CD4-positive, alpha-beta memory T cell (primary cell): ENCODE measurements around the gene SLC6A1. TPM values are rescaled to one million over a fixed set of nuclear protein-coding genes. Genes with fewer than 3 reads are reported as not detected.

Experiments used
- CTCF ChIA-PET: fragments of 350-600 bp; sonication (Branson Sonifier 250); formaldehyde crosslinking; loops from one replicate; lab custom pipeline; 2021; ENCODE audit warnings: inconsistent platforms; ENCODE audit not compliant: partially characterized antibody; lab: Charles Lee
- POLR2A ChIA-PET: fragments of 350-600 bp; sonication (Branson Sonifier 250); formaldehyde crosslinking; loops from one replicate; lab custom pipeline; 2021; ENCODE audit not compliant: partially characterized antibody; lab: Charles Lee
- DNase-seq, 5 donors: peaks; one replicate each; pipeline versions ENCODE4 v3.0.0 to v3.0.0-alpha.2; 2020 to 2022; ENCODE audit warnings: mixed read lengths in 1 of 5
- H3K27ac ChIP-seq: one replicate; pipeline ENCODE4 v1.7.0; 2013; ENCODE audit warnings: low read depth, low read length
- H3K27me3 ChIP-seq: 2 replicates; pipeline ENCODE4 v1.7.0; 2013; ENCODE audit warnings: mild to moderate bottlenecking, low read length, moderate library complexity; ENCODE audit not compliant: insufficient read depth
- H3K36me3 ChIP-seq: 2 replicates; pipeline ENCODE4 v1.7.0; 2013; ENCODE audit warnings: mild to moderate bottlenecking, low read length, moderate library complexity; ENCODE audit not compliant: insufficient read depth
- H3K4me1 ChIP-seq: 2 replicates; pipeline ENCODE4 v1.7.0; 2013; ENCODE audit warnings: mild to moderate bottlenecking, low read length, moderate library complexity; ENCODE audit not compliant: insufficient read depth
- H3K4me3 ChIP-seq, 2 donors: one replicate each; pipeline ENCODE4 v1.7.0; 2013; ENCODE audit warnings: low read length in 2 of 2, mild to moderate bottlenecking in 1 of 2
- H3K9me3 ChIP-seq, 2 donors: one replicate each; pipeline ENCODE4 v1.7.0; 2013; ENCODE audit warnings: low read length in 2 of 2, control low read depth in 1 of 2; ENCODE audit not compliant: control insufficient read depth in 1 of 2
- H3K27ac Mint-ChIP-seq, 7 donors: one replicate each; pipeline ENCODE4 v1.8.0; 2020 to 2021; ENCODE audit warnings: mixed read lengths in 7 of 7, mild to moderate bottlenecking in 6 of 7, inconsistent platforms in 3 of 7, moderate library complexity in 3 of 7
- H3K27me3 Mint-ChIP-seq, 2 donors: one replicate each; pipeline ENCODE4 v1.8.0; 2020 to 2021; ENCODE audit warnings: mixed read lengths in 2 of 2
- H3K36me3 Mint-ChIP-seq, 2 donors: one replicate each; pipeline ENCODE4 v1.8.0; 2020 to 2021; ENCODE audit warnings: mixed read lengths in 2 of 2, inconsistent platforms in 1 of 2, mild to moderate bottlenecking in 1 of 2
- H3K4me1 Mint-ChIP-seq, 4 donors: one replicate each; pipeline ENCODE4 v1.8.0; 2020 to 2021; ENCODE audit warnings: mixed read lengths in 4 of 4, mild to moderate bottlenecking in 1 of 4
- H3K4me3 Mint-ChIP-seq, 8 donors: one replicate each; pipeline ENCODE4 v1.8.0; 2020 to 2021; ENCODE audit warnings: mixed read lengths in 8 of 8, mild to moderate bottlenecking in 7 of 8, moderate library complexity in 6 of 8, inconsistent platforms in 3 of 8
- H3K9me3 Mint-ChIP-seq, 8 donors: one replicate each; pipeline ENCODE4 v1.8.0; 2020 to 2021; ENCODE audit warnings: mixed read lengths in 8 of 8, mild to moderate bottlenecking in 5 of 8, inconsistent platforms in 3 of 8, moderate library complexity in 1 of 8
- intact Hi-C: fragments of 100-400 bp; cut with micrococcal nuclease; formaldehyde crosslinking; loops from one replicate; pipeline ENCODE4 v1.15.1; 2023
- polyA plus RNA-seq, 2 donors: library from polyadenylated mRNA; unstranded; fragments of 300-500 nt; fragmentation: Illumina TruSeq; gene quantifications; one replicate each; pipeline ENCODE4 v1.2.3, GENCODE V29; 2021
- total RNA-seq, 2 experiments: library from RNA; stranded (reverse); gene quantifications; one replicate each; pipeline ENCODE4 v1.2.3, GENCODE V29; 2021

The SLC6A1 gene
- total and polyA plus RNA-seq, 4 experiments from 2014 or later = not detected

DNA sequence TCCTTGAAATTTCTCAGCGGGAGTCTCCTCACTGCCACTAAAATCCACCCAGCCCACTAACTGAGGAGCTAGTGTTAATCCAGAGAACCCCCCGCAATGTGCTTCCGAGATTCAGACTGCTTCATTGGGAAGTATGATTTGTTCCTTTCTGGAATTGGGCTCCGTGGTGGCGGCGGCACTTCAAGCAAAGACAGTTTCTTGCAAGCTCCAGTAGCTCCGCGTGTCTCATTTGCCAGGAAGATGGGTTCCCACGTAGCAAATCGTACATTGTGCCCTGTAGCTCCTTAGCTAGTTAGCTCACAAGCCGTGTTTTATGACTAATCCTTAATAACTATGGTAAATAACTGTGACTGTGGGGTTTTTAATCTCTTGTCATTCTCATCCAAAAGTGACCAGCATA, 45.4 kb downstream of the SLC6A1 start:
- Histone ChIP-seq H3K27me3 (no peaks in the 10 kb centered on the region), H3K27ac (no peak overlapping the region), H3K9me3 (no peaks in the 10 kb centered on the region), H3K36me3 (no peaks in the 10 kb centered on the region), H3K4me1 (no peaks in the 10 kb centered on the region), H3K4me3 (no peak overlapping the region)
- DNase-seq = no peak
- ChIA-PET POLR2A (no interaction called here), CTCF (no interaction called here)
- intact Hi-C loops = no loop called here
- H3K4me1 Mint-ChIP-seq = peaks cover 0 to 5% (median 2%) of the 10 kb centered on the region in 4 donors
- no peak overlapping the region for H3K27ac Mint-ChIP-seq
- H3K27me3 Mint-ChIP-seq = peaks cover 23 to 26% of the 10 kb centered on the region in 2 donors
- H3K4me3 Mint-ChIP-seq = no peak overlapping the region
- H3K36me3 Mint-ChIP-seq = no peaks in the 10 kb centered on the region
- H3K9me3 Mint-ChIP-seq = peaks cover 0 to 2% (median 0%) of the 10 kb centered on the region in 8 donors

DNA sequence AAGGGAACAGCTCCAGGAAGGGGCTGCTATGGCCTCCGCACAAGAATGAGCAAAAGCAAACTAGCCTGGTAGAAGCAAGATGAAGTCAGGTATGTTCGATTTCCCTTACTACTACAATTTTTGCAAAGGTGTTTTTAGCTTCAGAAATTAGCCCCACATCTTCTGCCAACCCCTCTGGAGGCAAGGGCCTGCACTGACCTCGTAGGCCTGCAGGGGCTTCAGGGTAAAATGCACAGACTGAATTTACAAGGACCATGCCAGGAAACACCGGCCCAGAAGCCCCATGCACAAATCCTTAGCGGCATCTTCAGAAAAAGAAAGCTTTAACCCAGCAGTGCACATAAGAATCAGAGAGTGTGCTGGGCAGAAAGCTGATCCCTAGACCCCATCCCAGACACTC, 53.0 kb downstream of the SLC6A1 start:
- DNase-seq = no peak
- POLR2A ChIA-PET = no interaction called here
- H3K36me3 Mint-ChIP-seq = no peaks in the 10 kb centered on the region
- no peak overlapping the region for H3K27ac ChIP-seq
- CTCF ChIA-PET = interaction anchor here (0.9 kb wide), 1 partner anchor 15 kb away, joined by 3 read pairs; no protein-coding TSS in a partner anchor
- intact Hi-C loops = no loop called here
- no peak overlapping the region for H3K4me3 Mint-ChIP-seq
- no peak overlapping the region for H3K27ac Mint-ChIP-seq
- no peaks in the 10 kb centered on the region for H3K4me1 ChIP-seq
- H3K27me3 ChIP-seq = no peaks in the 10 kb centered on the region
- no peaks in the 10 kb centered on the region for H3K9me3 ChIP-seq
- H3K9me3 Mint-ChIP-seq = peaks cover 0 to 4% (median 0%) of the 10 kb centered on the region in 8 donors
- H3K36me3 ChIP-seq = no peaks in the 10 kb centered on the region
- H3K27me3 Mint-ChIP-seq = peaks cover 1 to 5% of the 10 kb centered on the region in 2 donors
- H3K4me3 ChIP-seq = no peak overlapping the region
- no peaks in the 10 kb centered on the region for H3K4me1 Mint-ChIP-seq

DNA sequence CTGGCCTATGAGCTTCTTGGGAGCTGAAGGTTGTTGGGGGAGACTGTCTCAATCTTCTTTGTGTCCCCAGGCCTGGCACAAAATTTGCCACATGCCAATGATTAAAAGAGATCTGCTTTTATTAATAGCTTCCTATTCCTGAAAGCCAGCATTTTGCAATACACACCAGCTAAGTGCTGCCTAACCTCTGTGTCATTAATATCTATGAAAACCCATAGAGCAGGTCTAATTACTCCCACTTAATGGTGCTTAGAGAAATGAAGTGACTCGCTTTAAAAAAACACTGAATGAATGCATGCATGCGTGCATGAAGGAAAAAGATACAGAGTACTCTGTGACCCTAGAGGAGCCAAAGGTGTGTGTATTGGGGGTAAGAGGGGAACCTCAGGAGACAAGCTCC, 55.0 kb downstream of the SLC6A1 start:
- Histone ChIP-seq H3K27ac (no peak overlapping the region), H3K27me3 (no peaks in the 10 kb centered on the region), H3K9me3 (no peaks in the 10 kb centered on the region), H3K4me3 (no peak overlapping the region), H3K4me1 (no peaks in the 10 kb centered on the region), H3K36me3 (no peaks in the 10 kb centered on the region)
- Mint-ChIP-seq H3K27ac (peak overlapping the region in 1 of 7 donors; percentile 86), H3K9me3 (peaks cover 0 to 4% (median 0%) of the 10 kb centered on the region in 8 donors), H3K36me3 (no peaks in the 10 kb centered on the region), H3K4me1 (no peaks in the 10 kb centered on the region), H3K27me3 (peaks cover 1 to 7% of the 10 kb centered on the region in 2 donors), H3K4me3 (no peak overlapping the region)
- no peak for DNase-seq
- ChIA-PET POLR2A (no interaction called here), CTCF (no interaction called here)
- intact Hi-C loops = no loop called here

DNA sequence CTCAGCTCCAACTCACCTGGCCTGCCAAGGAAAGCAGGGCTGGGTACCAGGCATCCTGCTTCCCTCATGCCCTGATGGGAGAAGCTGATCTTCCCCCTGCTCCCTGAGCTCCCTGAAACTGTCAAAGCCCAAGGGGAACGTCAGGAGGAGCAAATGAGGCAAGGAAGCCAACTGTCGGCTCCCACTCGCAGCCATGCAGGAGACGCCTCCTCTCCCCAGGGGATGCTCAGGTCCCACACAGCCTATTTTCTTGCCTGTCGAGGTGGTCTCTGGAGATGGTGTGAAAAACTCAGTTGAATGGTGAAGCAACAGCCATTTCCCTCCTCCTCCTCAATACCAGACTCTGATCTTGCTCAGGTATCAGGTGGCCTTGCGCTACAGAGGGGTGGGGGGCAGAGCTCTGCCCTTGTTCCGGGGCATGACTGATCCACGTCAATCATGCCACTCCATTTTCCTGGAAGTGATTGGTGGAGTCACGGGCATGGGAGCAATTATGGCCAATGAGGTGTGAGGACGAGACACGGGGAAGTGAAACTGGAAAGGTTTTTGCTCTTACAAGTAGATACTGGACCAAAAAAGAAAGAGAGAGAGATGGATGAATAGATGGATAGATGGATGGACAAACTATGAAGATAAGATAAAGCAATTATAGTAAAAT, 58.2 kb downstream of the SLC6A1 start:
- Histone ChIP-seq H3K4me1 (no peaks in the 10 kb centered on the region), H3K9me3 (no peaks in the 10 kb centered on the region), H3K27me3 (no peaks in the 10 kb centered on the region), H3K36me3 (no peaks in the 10 kb centered on the region), H3K27ac (no peak overlapping the region), H3K4me3 (no peak overlapping the region)
- Mint-ChIP-seq H3K9me3 (no peaks in the 10 kb centered on the region), H3K4me3 (no peak overlapping the region), H3K27me3 (peaks cover 3 to 8% of the 10 kb centered on the region in 2 donors), H3K4me1 (no peaks in the 10 kb centered on the region), H3K27ac (no peak overlapping the region), H3K36me3 (no peaks in the 10 kb centered on the region)
- ChIA-PET POLR2A (no interaction called here), CTCF (interaction anchor here (1.2 to 3.1 kb wide), 2 partner anchors 10 to 153 kb away, joined by 3 to 12 read pairs; no protein-coding TSS in a partner anchor)
- no peak for DNase-seq
- intact Hi-C loops = no loop called here

DNA sequence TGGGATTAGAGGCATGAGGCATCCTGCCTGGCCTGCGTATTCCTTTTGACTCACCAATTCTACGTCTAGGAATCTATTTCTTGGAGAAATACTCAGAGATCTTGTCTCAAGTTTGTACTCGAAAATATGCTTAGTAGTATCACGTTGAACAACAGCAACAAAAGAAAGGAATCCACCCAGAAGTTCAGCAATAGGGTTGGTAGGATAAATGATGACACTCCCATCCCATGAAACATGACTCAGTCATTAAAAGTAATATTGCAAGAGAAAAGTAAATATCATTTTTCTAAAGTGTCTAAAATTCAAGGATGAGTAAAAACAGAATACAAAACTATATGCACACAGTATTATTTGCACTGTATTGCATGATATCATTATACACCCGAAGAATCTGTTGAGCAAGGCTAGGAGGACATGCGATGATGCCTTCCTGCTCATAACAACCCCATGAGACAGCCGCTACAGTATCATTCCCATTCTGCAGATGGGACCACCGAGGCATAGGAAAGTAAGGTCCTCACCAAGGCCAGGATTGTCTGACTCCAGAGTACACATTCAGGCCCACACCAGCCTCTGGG, 61.5 kb downstream of the SLC6A1 start:
- intact Hi-C loops = no loop called here
- no peaks in the 10 kb centered on the region for H3K4me1 Mint-ChIP-seq
- no peaks in the 10 kb centered on the region for H3K9me3 Mint-ChIP-seq
- POLR2A ChIA-PET = no interaction called here
- Histone ChIP-seq H3K27me3 (no peaks in the 10 kb centered on the region), H3K36me3 (no peaks in the 10 kb centered on the region), H3K4me1 (no peaks in the 10 kb centered on the region), H3K4me3 (no peak overlapping the region), H3K9me3 (no peaks in the 10 kb centered on the region), H3K27ac (no peak overlapping the region)
- H3K27me3 Mint-ChIP-seq = peaks cover 14 to 16% of the 10 kb centered on the region in 2 donors
- CTCF ChIA-PET = no interaction called here
- no peak overlapping the region for H3K4me3 Mint-ChIP-seq
- no peak overlapping the region for H3K27ac Mint-ChIP-seq
- DNase-seq = no peak
- H3K36me3 Mint-ChIP-seq = no peaks in the 10 kb centered on the region

DNA sequence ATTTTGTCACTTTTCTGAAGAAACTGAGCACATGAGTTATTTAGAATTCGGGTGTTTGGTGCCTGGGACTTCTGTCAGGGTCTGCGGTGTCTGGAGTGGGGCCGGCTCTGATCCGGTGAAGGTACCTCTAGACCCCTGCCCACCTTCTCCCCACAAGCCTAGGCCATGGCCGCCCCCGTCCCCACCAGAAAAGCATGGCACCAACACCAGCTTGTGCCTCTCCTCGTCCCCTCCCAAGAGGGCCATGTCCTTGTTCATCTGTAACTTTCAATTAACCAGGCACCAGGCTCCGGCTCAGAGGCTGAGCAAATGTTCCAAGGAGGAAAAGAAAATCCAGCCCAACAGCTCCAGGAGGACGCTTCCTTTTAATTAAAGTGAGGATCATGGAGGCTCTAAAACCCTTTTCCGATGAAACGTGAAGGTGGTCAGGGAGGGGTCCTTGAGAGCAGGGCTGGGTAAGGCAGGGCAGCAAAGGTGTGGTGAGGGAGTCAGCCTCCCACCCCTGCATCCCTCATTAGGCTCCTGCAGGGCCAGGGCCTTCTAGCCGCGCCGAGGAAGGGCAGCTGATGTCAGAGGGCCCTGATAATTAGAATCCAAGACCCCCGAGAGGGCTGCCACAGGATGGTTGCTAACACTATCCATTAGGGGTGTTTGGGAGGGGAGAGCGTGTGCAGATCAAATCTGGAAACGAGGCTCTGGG, 62.3 kb downstream of the SLC6A1 start:
- no peak overlapping the region for H3K4me3 ChIP-seq
- Mint-ChIP-seq H3K36me3 (no peaks in the 10 kb centered on the region), H3K27me3 (peaks cover 12 to 16% of the 10 kb centered on the region in 2 donors), H3K4me3 (no peak overlapping the region), H3K27ac (no peak overlapping the region), H3K9me3 (no peaks in the 10 kb centered on the region), H3K4me1 (no peaks in the 10 kb centered on the region)
- no peak for DNase-seq
- H3K27me3 ChIP-seq = peaks cover 4% of the 10 kb centered on the region
- H3K4me1 ChIP-seq = no peaks in the 10 kb centered on the region
- H3K9me3 ChIP-seq = no peaks in the 10 kb centered on the region
- ChIA-PET POLR2A (no interaction called here), CTCF (no interaction called here)
- intact Hi-C loops = no loop called here
- no peaks in the 10 kb centered on the region for H3K36me3 ChIP-seq
- H3K27ac ChIP-seq = no peak overlapping the region

DNA sequence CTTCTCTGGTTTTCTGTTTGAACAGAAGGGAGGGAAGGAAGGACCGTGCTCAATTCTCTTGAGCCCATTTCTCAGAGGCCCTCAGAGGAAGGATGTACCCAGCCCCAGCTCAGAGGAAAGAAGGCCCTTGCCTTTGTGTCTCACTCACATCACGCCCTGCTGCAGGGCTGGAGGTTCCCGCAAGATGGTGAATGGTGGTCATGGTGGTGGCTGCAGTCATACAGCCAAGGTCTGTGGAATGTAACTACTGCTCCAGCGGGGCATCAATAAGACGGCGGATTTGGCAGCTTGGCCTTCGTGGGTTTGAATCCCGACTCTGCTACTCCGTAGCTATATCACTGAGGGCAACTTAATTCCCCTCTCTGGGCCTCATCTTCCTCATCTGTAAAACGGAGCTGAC, 62.9 kb downstream of the SLC6A1 start:
- no peak overlapping the region for H3K4me3 ChIP-seq
- Mint-ChIP-seq H3K4me1 (peaks cover 0 to 4% (median 3%) of the 10 kb centered on the region in 4 donors), H3K9me3 (no peaks in the 10 kb centered on the region), H3K27me3 (peaks cover 16% of the 10 kb centered on the region in 2 donors), H3K36me3 (no peaks in the 10 kb centered on the region), H3K27ac (no peak overlapping the region), H3K4me3 (no peak overlapping the region)
- ChIA-PET CTCF (interaction anchor here (1.4 kb wide), 1 partner anchor 9 kb away, joined by 3 read pairs; no protein-coding TSS in a partner anchor), POLR2A (no interaction called here)
- no peak overlapping the region for H3K27ac ChIP-seq
- DNase-seq = no peak
- intact Hi-C loops = no loop called here
- peaks cover 4% of the 10 kb centered on the region for H3K27me3 ChIP-seq
- H3K36me3 ChIP-seq = no peaks in the 10 kb centered on the region
- no peaks in the 10 kb centered on the region for H3K9me3 ChIP-seq
- no peaks in the 10 kb centered on the region for H3K4me1 ChIP-seq
